ENCODE measurements around the gene DNM2.
A peak's percentile ranks its signal among the peaks of the same experiment; 100 is the strongest.

The DNM2 gene

GRCh38 chr19:10717054-10717355 lies 874 bp upstream of the DNM2 start:
- TF ChIP-seq, protein P1, sequence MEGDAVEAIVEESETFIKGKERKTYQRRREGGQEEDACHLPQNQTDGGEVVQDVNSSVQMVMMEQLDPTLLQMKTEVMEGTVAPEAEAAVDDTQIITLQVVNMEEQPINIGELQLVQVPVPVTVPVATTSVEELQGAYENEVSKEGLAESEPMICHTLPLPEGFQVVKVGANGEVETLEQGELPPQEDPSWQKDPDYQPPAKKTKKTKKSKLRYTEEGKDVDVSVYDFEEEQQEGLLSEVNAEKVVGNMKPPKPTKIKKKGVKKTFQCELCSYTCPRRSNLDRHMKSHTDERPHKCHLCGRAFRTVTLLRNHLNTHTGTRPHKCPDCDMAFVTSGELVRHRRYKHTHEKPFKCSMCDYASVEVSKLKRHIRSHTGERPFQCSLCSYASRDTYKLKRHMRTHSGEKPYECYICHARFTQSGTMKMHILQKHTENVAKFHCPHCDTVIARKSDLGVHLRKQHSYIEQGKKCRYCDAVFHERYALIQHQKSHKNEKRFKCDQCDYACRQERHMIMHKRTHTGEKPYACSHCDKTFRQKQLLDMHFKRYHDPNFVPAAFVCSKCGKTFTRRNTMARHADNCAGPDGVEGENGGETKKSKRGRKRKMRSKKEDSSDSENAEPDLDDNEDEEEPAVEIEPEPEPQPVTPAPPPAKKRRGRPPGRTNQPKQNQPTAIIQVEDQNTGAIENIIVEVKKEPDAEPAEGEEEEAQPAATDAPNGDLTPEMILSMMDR (IDR thresholded peaks at IDR 0.05; ENCODE audit: control insufficient read depth, extremely low read depth, insufficient read depth), result no peak
- no peak for DNase-seq (ENCODE audit: low read depth)
- no peak overlapping the region for H3K4me3 ChIP-seq (ENCODE audit: low read depth, low read length)

DNA sequence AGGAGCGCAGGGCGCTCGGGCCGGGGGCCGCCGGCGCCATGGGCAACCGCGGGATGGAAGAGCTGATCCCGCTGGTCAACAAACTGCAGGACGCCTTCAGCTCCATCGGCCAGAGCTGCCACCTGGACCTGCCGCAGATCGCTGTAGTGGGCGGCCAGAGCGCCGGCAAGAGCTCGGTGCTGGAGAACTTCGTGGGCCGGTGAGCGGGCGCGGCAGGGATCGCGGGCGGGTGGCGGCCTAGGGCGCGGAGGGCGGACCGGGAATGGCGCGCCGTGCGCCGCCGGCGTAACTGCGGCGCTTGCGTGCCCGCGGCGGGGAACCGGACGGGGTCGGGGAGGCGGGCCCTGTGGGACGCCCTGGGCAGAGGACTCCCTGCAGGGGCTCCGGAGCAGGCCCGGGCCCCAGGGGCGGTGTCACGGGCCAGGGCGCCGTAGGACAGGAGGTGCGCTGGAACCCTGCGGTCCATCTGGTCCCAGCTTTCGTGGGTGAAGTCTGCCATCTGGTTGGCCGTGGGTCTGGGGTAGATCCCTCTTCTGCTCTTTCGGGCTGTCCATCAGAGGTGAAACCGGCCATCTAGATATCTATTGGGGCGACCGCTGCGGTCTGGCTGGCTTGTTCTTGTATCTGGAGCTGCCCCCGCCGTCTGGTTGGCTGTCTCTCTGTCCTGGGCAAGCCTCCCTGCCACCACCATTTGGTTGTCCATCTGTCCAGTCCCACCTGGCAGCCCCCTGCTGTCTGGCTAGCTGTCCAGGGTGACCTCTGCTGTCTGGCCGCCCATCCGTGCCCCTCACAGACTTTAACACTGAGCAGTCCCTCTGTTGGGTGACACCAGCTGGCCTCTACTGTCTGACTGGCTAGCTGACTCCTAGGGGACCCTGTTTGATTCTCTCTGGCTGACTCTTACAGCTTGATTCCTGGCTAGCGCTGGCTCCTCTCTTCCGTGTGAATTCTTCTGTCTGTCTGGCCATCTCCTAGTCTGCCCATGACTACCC lies 622 bp downstream of the DNM2 start:
- DNase-seq (ENCODE audit: low read depth), result no peak
- TF ChIP-seq, protein P1 (IDR thresholded peaks at IDR 0.05; ENCODE audit: control insufficient read depth, extremely low read depth, insufficient read depth), result no peak
- H3K4me3 ChIP-seq (ENCODE audit: low read depth, low read length), result peak overlapping the region; percentile 87

GRCh38 chr19:10719466-10719961 lies 1.6 kb downstream of the DNM2 start:
- no peak for DNase-seq (ENCODE audit: low read depth)
- TF ChIP-seq, protein P1 (IDR thresholded peaks at IDR 0.05; ENCODE audit: control insufficient read depth, extremely low read depth, insufficient read depth), result no peak
- H3K4me3 ChIP-seq (ENCODE audit: low read depth, low read length), result peak overlapping the region; percentile 87

- TF ChIP-seq, protein P1 (IDR thresholded peaks at IDR 0.05; ENCODE audit: control insufficient read depth, extremely low read depth, insufficient read depth), result no peak
- DNase-seq (ENCODE audit: low read depth), result no peak
- no peak overlapping the region for H3K4me3 ChIP-seq (ENCODE audit: low read depth, low read length)
These were observed 2.8 kb downstream of the DNM2 start for GRCh38 chr19:10720607-10721125.

GRCh38 chr19:10723591-10723990 lies 5.7 kb downstream of the DNM2 start:
- DNase-seq (ENCODE audit: low read depth), result no peak
- H3K4me3 ChIP-seq (ENCODE audit: low read depth, low read length), result no peak overlapping the region
- TF ChIP-seq, protein P1 (IDR thresholded peaks at IDR 0.05; ENCODE audit: control insufficient read depth, extremely low read depth, insufficient read depth), result no peak

GRCh38 chr19:10724573-10725071 lies 6.7 kb downstream of the DNM2 start:
- TF ChIP-seq, protein P1 (IDR thresholded peaks at IDR 0.05; ENCODE audit: control insufficient read depth, extremely low read depth, insufficient read depth), result no peak
- no peak for DNase-seq (ENCODE audit: low read depth)
- H3K4me3 ChIP-seq (ENCODE audit: low read depth, low read length), result no peak overlapping the region
